Stimulated activated CD4-positive, alpha-beta T cell treated with anti-CD3 and anti-CD28 coated beads, Interleukin-12 subunit alpha, Interleukin-12 subunit beta, amount 100 ng/mL, for 48 hours (primary cell): ENCODE data around the gene PPP3CA.
"Not testable (repeated sequence)": the region's sequence is repeated elsewhere in the genome, so short reads cannot be mapped to it uniquely, and the experiment has no call there.

Experiments
- DNase-seq, 3 donors: peaks; one replicate each; pipeline ENCODE4 v3.0.0-alpha.2; 2020; ENCODE audit warnings: low read depth in 2 of 3, low spot score in 1 of 3

PPP3CA gene

DNA sequence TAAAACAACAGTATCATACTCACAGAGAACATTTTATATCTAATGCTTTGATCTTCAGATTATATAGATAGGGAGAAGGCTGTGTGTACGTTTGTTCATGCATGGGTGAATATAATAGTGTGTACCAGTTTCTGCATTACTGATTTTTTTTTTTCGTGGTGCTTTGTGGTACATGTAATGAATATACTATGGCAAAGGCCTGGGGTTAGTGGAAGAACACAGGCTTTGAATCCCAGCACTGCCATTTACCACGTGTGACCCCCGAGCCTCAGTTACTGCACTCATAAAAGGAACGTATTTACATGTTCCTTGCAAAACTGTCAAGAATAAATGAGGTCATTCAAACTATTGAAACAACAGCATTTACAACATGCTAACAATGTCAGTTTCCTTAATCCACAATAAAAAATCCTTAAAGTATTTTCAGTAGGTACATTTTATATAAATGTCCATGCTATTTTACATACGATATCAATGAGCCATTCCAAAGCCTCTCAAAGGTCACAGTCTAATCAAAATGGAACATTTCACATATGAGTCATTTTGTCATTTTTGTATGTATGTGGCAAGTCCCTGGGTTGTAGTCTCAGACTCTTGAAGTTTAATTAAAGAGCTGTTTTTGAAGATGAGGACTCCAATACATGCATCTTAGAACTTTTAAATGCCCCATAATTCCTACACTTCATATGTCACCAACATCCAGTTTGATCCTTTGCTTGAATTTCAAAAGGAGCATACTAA is 242.8 kb downstream of the PPP3CA start:
- no peak for DNase-seq

- no peak for DNase-seq
Measured at GRCh38 chr4:101103381-101104142, 243.8 kb downstream of the PPP3CA start.

DNA sequence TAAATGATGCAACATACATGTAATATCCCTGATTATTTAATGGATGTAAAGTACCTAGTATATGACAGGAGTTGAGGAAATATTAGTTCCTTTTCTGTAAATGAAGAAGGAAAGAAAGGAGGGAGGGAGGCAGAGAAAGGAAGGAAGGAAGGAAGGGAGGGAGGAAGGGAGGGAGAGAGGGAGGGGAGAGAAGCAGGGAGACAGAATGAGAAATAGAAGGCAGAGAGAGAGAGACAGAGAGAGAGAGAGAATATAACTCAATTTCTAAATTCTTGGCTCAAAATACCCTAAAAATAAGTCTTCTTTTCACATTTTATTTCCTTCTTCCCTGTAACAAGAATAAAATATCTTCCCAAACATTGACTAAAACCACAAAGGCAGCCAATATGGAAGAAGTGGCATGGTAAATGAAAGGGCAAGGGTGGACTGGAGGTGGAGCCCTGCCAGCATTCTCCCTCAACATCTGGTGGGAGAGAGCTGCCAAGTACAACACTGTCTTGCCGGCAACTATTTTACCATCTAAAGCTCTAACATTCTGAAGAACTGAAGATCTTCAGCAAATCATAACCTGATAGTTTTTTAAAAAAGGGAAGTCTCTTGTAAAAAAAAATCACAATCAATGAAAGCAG is 245.1 kb downstream of the PPP3CA start:
- DNase-seq = no peak

GRCh38 chr4:101101072-101101471 is 246.3 kb downstream of the PPP3CA start:
- DNase-seq = no peak

- DNase-seq = no peak
Measured at GRCh38 chr4:101098666-101099400, 248.5 kb downstream of the PPP3CA start.

DNA sequence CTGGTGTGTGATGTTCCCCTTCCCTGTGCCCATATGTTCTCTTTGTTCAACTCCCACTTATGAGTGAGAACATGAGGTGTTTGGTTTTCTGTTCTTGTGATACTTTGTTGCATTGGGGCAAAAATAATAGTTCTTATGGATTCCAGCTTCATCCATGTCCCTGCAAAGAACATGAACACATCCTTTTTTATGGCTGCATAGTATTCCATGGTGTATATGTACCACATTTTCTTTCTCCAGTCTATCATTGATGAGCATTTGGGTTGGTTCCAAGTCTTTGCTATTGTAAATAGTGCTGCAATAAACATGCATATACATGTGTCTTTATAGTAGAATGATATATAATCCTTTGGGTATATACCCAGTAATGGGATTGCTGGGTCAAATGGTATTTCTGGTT is 254.7 kb downstream of the PPP3CA start:
- DNase-seq = not testable (repeated sequence)

- DNase-seq = no peak
Measured at GRCh38 chr4:101089168-101089567, 258.2 kb downstream of the PPP3CA start.

DNA sequence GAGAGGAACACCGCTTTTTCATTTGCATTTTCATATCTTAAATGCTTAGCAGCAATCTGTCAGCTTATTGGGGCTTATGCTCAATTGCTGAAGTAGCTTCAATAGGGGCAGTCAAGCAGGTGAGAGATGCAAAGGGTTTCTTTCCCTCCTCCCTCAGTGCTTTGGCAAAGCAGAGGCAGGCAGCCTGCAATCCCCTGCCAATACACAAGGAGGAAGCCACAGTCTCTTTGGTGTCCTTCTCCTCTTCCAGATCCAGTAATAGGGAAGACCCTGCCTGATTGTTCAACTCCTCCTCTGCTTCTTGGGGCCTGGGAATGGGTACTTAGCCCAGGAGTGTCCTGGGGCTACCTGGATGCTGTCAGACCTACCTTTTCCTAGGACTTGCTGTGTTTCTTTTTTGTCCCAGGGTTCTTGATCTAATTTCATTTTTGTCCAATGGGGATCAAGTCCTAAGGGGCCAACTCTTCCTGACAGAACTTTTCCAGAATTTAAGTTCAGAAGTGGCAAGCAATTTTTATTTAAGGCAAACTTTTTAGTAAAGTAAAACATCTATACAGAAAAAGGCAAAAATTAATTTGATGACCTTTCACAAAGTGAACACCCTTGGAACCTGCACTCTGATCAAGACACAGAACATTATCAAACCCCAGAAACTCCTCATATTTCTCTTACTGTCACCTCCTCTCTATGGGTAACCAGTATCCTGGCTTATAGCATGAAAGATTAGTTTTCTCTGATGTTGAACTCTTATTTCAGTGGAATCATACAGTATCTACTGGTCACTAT is 260.3 kb downstream of the PPP3CA start:
- DNase-seq = no peak

- DNase-seq = no peak
Measured at GRCh38 chr4:101083131-101083530, 264.2 kb downstream of the PPP3CA start.

- no peak for DNase-seq
Measured at GRCh38 chr4:101081695-101082369, 265.5 kb downstream of the PPP3CA start.

DNA sequence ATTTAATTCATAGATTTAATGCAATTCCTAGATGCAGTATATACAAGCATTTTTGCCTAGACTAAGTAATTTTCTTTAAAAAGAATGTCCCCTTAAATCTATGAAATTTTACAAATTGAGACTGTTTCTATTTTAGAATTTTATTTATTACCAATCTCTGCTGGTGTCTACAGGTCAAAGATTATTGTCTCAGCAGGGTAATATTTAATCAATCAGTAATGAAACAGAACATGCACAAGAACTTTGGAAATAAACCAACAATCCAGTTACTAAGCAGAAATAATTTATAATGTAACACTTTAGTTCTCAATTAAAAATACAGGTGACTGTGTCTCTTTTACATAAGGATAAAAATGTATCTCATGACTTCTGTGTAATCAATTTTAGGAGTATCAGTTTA is 266.2 kb downstream of the PPP3CA start:
- DNase-seq = no peak

DNA sequence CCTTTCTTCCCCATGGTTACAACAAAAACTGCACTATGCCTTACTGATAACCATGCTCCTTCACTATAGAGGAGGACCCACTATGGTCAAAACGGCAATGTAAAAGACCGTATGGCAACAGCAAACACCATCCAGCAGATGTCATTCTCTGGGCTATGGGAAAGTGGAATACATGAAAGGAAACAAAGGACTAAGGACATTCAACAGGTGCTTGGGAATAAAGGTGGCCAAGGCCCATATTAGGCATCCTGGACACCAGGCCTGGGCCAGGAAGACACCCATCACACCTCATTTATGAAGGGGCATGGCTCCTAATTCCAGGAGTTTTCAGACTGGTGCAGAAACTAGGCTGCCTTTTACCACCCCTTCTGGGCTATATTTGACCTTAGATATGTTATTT is 268.4 kb downstream of the PPP3CA start:
- no peak for DNase-seq

- DNase-seq = no peak
Measured at GRCh38 chr4:101076032-101076431, 271.3 kb downstream of the PPP3CA start.

DNA sequence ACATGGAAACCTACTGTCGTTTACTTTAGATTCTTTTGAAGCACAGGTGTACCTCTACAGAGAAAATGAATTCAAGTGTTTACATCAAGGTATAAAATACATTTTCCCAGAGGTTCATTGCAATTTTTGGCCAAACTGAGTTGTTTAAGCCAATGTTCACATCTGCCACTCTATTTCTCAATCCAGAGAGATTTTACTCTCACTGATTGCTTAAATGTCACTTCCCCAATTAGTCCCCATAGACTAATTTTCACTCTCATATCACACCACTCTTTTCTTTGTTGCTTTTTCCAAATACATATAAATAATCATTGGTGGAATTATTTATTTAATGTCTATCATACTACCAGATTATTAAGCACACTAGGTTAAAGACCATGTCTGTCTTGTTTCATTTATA is 271.8 kb downstream of the PPP3CA start:
- no peak for DNase-seq

GRCh38 chr4:101074326-101074725 is 273.0 kb downstream of the PPP3CA start:
- DNase-seq = no peak

- no peak for DNase-seq
Measured at GRCh38 chr4:101071241-101071640, 276.1 kb downstream of the PPP3CA start.

- DNase-seq = no peak
Measured at GRCh38 chr4:101068115-101068514, 279.2 kb downstream of the PPP3CA start.

DNA sequence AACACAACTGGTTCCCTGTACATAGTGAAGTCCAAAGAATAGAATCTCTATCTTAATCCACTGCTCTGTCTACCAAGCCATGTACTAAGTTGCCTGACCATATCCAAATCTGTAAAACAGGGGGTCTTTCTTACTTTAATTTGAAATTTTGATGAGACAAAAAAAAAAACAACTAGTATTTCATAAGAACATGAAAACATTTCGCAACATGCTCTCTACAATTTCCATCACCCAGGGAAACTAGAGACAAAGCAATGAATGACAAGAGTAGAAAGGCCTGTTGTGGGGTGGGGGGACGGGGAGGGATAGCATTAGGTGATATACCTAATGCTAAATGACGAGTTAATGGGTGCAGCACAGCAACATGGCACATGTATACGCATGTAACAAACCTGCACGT is 279.9 kb downstream of the PPP3CA start:
- DNase-seq = no peak

DNA sequence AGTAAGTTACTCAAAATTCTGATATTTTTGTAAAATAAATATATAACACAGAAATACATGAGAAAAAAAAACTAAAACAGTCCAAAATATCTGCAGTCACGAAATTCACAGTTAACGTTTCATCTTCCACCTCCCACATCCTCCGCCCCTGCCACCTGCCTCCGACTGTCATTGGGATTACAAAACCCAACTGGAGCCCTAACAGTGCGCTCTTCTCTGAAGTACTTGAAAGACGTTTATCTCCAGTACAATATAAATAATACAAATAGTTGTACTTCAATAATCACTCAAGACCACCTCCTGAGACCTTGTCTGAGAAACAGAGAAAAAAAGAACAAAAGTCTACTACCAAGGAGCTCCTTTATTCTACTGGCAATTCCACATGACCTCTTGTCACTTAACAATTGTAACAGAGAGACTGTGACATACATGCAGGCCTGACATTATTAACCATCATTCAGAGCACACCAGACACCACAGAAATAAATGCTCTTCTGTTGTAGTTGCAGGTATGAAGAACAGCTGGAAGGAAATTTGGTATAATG is 280.6 kb downstream of the PPP3CA start:
- DNase-seq = no peak

DNA sequence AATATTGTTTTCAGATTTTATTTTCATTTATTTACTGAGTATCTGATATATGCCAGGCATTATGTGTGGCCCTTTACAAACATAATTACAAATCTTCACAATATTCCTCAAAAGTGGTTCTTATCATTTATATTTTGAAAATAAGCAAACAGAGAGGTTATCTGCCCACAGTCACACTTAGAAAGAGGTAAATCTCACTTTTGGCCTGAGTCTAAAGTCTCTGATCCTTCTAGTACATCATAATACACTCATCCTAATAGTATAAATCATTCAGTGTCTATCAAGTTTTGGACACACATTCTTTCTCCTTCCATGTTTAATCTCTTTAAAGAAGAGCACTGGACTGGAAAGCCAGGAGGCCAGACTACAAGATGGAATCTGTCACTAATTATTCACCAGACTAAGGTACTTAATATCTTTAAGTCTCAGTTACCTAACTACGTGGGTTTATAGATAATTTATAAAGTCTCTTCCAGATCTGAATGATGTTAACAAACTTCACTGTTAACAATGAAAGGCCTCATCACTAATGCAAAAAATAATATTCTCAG is 281.3 kb downstream of the PPP3CA start:
- no peak for DNase-seq
